RWPE2 (cell line): ENCODE measurements around the gene DCST1.
A peak's percentile ranks its signal among the peaks of the same experiment; 100 is the strongest.

ENCODE experiments used
- ATAC-seq: fragments of 200-7000 bp; cut with Tn5 transposase; 3 replicates; pipeline ENCODE4 v1.9.1; 2021; ENCODE audit warnings: low read depth
- DNase-seq: peaks from one replicate; pipeline ENCODE4 v3.0.0-alpha.2; 2020; ENCODE audit warnings: low spot score
- H3K27ac ChIP-seq: fragments of 450-650 bp; 2 replicates; pipeline ENCODE4 v1.5.1; 2017; ENCODE audit warnings: mild to moderate bottlenecking; ENCODE audit not compliant: poor library complexity, severe bottlenecking
- H3K27me3 ChIP-seq: fragments of 250-450 bp; sonication (Bioruptor Pico); 2 replicates; pipeline ENCODE4 v1.5.1; 2021; ENCODE audit warnings: mild to moderate bottlenecking, moderate library complexity; ENCODE audit not compliant: insufficient read depth, poor library complexity, severe bottlenecking
- H3K36me3 ChIP-seq: fragments of 250-450 bp; sonication (Bioruptor Pico); 2 replicates; pipeline ENCODE4 v1.5.1; 2020; ENCODE audit warnings: low read depth, mild to moderate bottlenecking, moderate library complexity
- H3K4me1 ChIP-seq: fragments of 250-450 bp; sonication (Bioruptor Pico); 2 replicates; pipeline ENCODE4 v1.5.1; 2021; ENCODE audit warnings: mild to moderate bottlenecking, moderate library complexity; ENCODE audit not compliant: insufficient read depth, poor library complexity, severe bottlenecking
- H3K4me3 ChIP-seq: fragments of 250-450 bp; sonication (Bioruptor Pico); 2 replicates; pipeline ENCODE4 v1.5.1; 2021; ENCODE audit warnings: mild to moderate bottlenecking, moderate library complexity; ENCODE audit not compliant: severe bottlenecking
- H3K9me3 ChIP-seq: fragments of 250-450 bp; sonication (Bioruptor Pico); 2 replicates; pipeline ENCODE4 v1.5.1; 2021; ENCODE audit warnings: mild to moderate bottlenecking, moderate library complexity; ENCODE audit not compliant: severe bottlenecking
- TF ChIP-seq, protein P1 (sequence below): fragments of 450-650 bp; IDR thresholded peaks from one replicate; pipeline ENCODE4 v1.5.1; 2017; ENCODE audit warnings: mild to moderate bottlenecking, moderate library complexity; ENCODE audit not compliant: poor library complexity, severe bottlenecking

The DCST1 gene

GRCh38 chr1:155012776-155013602 is 20.6 kb upstream of the DCST1 start:
- no peaks in the 10 kb centered on the region for H3K9me3 ChIP-seq
- H3K4me1 ChIP-seq = peaks cover 33% of the 10 kb centered on the region
- TF ChIP-seq, protein P1, sequence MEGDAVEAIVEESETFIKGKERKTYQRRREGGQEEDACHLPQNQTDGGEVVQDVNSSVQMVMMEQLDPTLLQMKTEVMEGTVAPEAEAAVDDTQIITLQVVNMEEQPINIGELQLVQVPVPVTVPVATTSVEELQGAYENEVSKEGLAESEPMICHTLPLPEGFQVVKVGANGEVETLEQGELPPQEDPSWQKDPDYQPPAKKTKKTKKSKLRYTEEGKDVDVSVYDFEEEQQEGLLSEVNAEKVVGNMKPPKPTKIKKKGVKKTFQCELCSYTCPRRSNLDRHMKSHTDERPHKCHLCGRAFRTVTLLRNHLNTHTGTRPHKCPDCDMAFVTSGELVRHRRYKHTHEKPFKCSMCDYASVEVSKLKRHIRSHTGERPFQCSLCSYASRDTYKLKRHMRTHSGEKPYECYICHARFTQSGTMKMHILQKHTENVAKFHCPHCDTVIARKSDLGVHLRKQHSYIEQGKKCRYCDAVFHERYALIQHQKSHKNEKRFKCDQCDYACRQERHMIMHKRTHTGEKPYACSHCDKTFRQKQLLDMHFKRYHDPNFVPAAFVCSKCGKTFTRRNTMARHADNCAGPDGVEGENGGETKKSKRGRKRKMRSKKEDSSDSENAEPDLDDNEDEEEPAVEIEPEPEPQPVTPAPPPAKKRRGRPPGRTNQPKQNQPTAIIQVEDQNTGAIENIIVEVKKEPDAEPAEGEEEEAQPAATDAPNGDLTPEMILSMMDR = no peak
- peaks cover 40% of the 10 kb centered on the region for H3K36me3 ChIP-seq
- ATAC-seq = no peak
- H3K4me3 ChIP-seq = no peak overlapping the region
- no peak for DNase-seq
- H3K27ac ChIP-seq = peak overlapping the region; percentile 92
- H3K27me3 ChIP-seq = no peaks in the 10 kb centered on the region

GRCh38 chr1:155013632-155014031 is 20.0 kb upstream of the DCST1 start:
- H3K27me3 ChIP-seq = no peaks in the 10 kb centered on the region
- H3K4me1 ChIP-seq = peaks cover 28% of the 10 kb centered on the region
- ATAC-seq = no peak
- peak; percentile 51 for DNase-seq
- H3K4me3 ChIP-seq = no peak overlapping the region
- TF ChIP-seq, protein P1 = no peak
- no peaks in the 10 kb centered on the region for H3K9me3 ChIP-seq
- H3K36me3 ChIP-seq = peaks cover 35% of the 10 kb centered on the region
- peak overlapping the region; percentile 92 for H3K27ac ChIP-seq

GRCh38 chr1:155014709-155015508 is 18.7 kb upstream of the DCST1 start:
- DNase-seq (peak; percentile 58), ATAC-seq (no peak)
- Histone ChIP-seq H3K9me3 (no peaks in the 10 kb centered on the region), H3K4me1 (peaks cover 28% of the 10 kb centered on the region), H3K36me3 (peaks cover 36% of the 10 kb centered on the region), H3K27me3 (no peaks in the 10 kb centered on the region), H3K27ac (peak overlapping the region; percentile 92), H3K4me3 (no peak overlapping the region)
- TF ChIP-seq, protein P1 = no peak

DNA sequence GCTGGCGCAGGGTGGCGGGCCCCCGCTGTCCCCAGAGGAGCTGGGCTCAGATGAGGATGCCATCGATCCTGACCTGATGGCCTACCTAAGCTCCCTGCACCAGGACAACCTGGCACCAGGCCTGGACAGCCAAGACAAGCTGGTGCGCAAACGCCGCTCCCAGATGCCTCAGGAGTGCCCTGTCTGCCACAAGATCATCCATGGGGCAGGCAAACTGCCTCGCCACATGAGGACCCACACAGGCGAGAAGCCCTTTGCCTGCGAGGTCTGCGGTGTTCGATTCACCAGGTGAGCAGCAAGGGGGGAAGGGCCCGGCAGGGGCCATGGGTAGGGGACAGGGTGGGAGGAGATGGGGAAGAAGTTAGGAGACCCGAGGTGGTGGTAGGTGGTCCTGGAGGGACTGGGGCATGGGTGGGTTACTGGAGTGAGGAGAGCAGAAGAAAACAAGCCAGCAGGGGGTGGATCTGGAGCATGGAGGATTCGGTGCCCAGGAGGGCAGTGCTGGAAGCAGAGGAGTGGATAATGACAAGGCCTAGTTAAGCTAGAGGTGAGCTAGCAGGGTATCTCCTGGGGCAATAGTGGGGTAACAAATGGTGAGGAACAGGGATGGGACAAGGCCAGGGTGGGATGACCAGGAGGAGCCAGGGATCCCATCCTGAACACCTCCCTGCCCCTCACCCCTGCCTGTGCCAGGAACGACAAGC is 17.9 kb upstream of the DCST1 start:
- peaks cover 28% of the 10 kb centered on the region for H3K4me1 ChIP-seq
- H3K9me3 ChIP-seq = no peaks in the 10 kb centered on the region
- TF ChIP-seq, protein P1 = no peak
- DNase-seq (no peak), ATAC-seq (no peak)
- H3K27ac ChIP-seq = peak overlapping the region; percentile 92
- H3K27me3 ChIP-seq = no peaks in the 10 kb centered on the region
- no peak overlapping the region for H3K4me3 ChIP-seq
- peaks cover 36% of the 10 kb centered on the region for H3K36me3 ChIP-seq
